SK-N-SH treated with all-trans-retinoic acid at 6 μM for 48 hours (cell line): ENCODE measurements around the gene DTNBP1.

ENCODE experiments used
- ATAC-seq: fragments of 200-7000 bp; cut with Tn5 transposase; 3 replicates; pipeline ENCODE4 v1.9.1; 2020; ENCODE audit warnings: mild to moderate bottlenecking, moderate library complexity
- ARNTL ChIP-seq: fragments of 450-650 bp; formaldehyde crosslinking; IDR thresholded peaks from 2 replicates; pipeline ENCODE4 v1.5.0; 2020; ENCODE audit warnings: low read depth, mild to moderate bottlenecking, moderate library complexity, borderline replicate concordance
- BACH2 ChIP-seq: fragments of 250-450 bp; sonication (Bioruptor Pico); IDR thresholded peaks from 2 replicates; pipeline ENCODE4 v1.9.0; 2021; ENCODE audit warnings: mild to moderate bottlenecking, borderline replicate concordance
- CSDC2 ChIP-seq: fragments of 250-450 bp; sonication (Bioruptor Pico); IDR thresholded peaks from 2 replicates; pipeline ENCODE4 v1.5.0; 2020; ENCODE audit warnings: mild to moderate bottlenecking, moderate library complexity
- GLIS3 ChIP-seq: fragments of 250-450 bp; sonication (Bioruptor Pico); IDR thresholded peaks from 2 replicates; pipeline ENCODE4 v1.5.0; 2020; ENCODE audit warnings: mild to moderate bottlenecking, moderate library complexity
- OSR1 ChIP-seq: fragments of 250-450 bp; sonication (Bioruptor Pico); IDR thresholded peaks from 2 replicates; pipeline ENCODE4 v1.8.0; 2022; ENCODE audit warnings: moderate library complexity, mild to moderate bottlenecking, inconsistent platforms
- PPARA ChIP-seq: fragments of 250-450 bp; sonication (Bioruptor Pico); IDR thresholded peaks from 2 replicates; pipeline ENCODE4 v1.5.0; 2020; ENCODE audit warnings: mild to moderate bottlenecking, borderline replicate concordance
- RARB ChIP-seq: fragments of 250-450 bp; sonication (Bioruptor Pico); IDR thresholded peaks from 2 replicates; pipeline ENCODE4 v1.8.0; 2021; ENCODE audit warnings: mild to moderate bottlenecking, moderate library complexity
- SNAI2 ChIP-seq: fragments of 250-450 bp; sonication (Bioruptor Pico); IDR thresholded peaks from 2 replicates; pipeline ENCODE4 v1.5.0; 2020; ENCODE audit warnings: mild to moderate bottlenecking, moderate library complexity
- TCF4 ChIP-seq: fragments of 250-450 bp; sonication (Bioruptor Pico); IDR thresholded peaks from 2 replicates; pipeline ENCODE4 v1.8.0; 2021; ENCODE audit warnings: mild to moderate bottlenecking, moderate library complexity, borderline replicate concordance
- TOX ChIP-seq: fragments of 250-450 bp; sonication (Bioruptor Pico); IDR thresholded peaks from 2 replicates; pipeline ENCODE4 v1.8.0; 2021; ENCODE audit warnings: mild to moderate bottlenecking, moderate library complexity, borderline replicate concordance
- ZC3H10 ChIP-seq: fragments of 250-450 bp; sonication (Bioruptor Pico); IDR thresholded peaks from 2 replicates; pipeline ENCODE4 v1.5.1; 2021; ENCODE audit warnings: mild to moderate bottlenecking, moderate library complexity
- ZFP3 ChIP-seq: fragments of 250-450 bp; sonication (Bioruptor Pico); IDR thresholded peaks from 2 replicates; pipeline ENCODE4 v1.5.0; 2020; ENCODE audit warnings: mild to moderate bottlenecking, moderate library complexity
- ZFP30 ChIP-seq: fragments of 450-650 bp; formaldehyde crosslinking; IDR thresholded peaks from 2 replicates; pipeline ENCODE4 v1.5.0; 2022; ENCODE audit warnings: mild to moderate bottlenecking, moderate library complexity
- ZNF565 ChIP-seq: fragments of 450-650 bp; formaldehyde crosslinking; conservative IDR thresholded peaks from 2 replicates; pipeline ENCODE4 v1.5.0; 2020; ENCODE audit warnings: low read depth, mild to moderate bottlenecking, moderate library complexity
- ZNF70 ChIP-seq: fragments of 450-650 bp; formaldehyde crosslinking; IDR thresholded peaks from 2 replicates; pipeline ENCODE4 v1.5.0; 2020; ENCODE audit warnings: mild to moderate bottlenecking, moderate library complexity
- TF ChIP-seq, protein P1 (sequence below): fragments of 250-450 bp; sonication (Bioruptor Pico); IDR thresholded peaks from 2 replicates; pipeline ENCODE4 v1.8.0; 2021; ENCODE audit warnings: low read depth, mild to moderate bottlenecking, moderate library complexity, borderline replicate concordance
- TF ChIP-seq, protein P2 (sequence below): fragments of 250-450 bp; sonication (Bioruptor Pico); IDR thresholded peaks from 2 replicates; pipeline ENCODE4 v1.5.0; 2020; ENCODE audit warnings: mild to moderate bottlenecking, moderate library complexity
- TF ChIP-seq, protein P3 (sequence below): fragments of 250-450 bp; sonication (Bioruptor Pico); IDR thresholded peaks from 2 replicates; pipeline ENCODE4 v1.5.1; 2021; ENCODE audit warnings: mild to moderate bottlenecking, moderate library complexity
- TF ChIP-seq, protein P4 (sequence below): fragments of 250-450 bp; sonication (Bioruptor Pico); IDR thresholded peaks from 2 replicates; pipeline ENCODE4 v1.8.0; 2020; ENCODE audit warnings: mild to moderate bottlenecking, moderate library complexity, borderline replicate concordance
- TF ChIP-seq, protein P5 (sequence below): fragments of 250-450 bp; sonication (Bioruptor Pico); IDR thresholded peaks from 2 replicates; pipeline ENCODE4 v1.5.1; 2020; ENCODE audit warnings: low read depth, mild to moderate bottlenecking, moderate library complexity

Gene DTNBP1

DNA sequence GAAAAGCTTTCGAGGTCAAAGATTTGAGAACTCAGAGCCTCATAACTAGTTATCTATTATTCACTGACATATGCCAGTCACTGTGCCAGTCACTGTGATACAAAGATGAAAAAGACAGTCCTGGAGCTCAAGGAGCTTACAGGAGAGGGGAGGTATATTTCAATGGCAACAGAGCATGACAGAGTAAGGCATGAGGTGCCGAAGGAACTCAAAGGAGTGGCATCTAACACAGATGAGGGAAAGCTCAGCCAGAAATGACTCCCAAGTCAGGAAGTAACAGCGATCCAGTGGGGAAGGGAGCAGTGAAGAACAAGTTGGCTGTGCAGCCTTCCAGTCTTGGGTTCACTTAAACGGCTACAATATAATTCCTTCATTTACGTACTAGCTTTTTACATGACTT is 46.6 kb downstream of the DTNBP1 start:
- ATAC-seq: no peak

DNA sequence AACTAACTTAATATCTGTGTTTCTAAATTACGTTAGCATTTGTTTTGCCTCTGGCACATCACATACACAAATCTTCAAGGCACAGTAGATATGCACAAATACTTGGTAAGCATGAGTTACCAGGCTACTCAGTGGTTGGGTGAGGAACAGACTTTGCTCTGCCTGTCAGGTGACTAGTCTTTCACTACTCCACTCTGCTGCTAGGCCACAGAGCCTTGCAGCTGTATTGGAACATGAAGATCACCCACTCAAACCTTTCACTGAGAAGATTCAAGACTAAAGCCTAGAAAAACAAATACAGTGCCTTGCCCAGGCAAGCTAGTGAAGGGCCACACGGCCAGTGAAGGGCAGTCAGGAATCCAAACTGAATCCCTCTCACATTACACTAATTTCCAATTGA is 47.0 kb downstream of the DTNBP1 start:
- no peak for ATAC-seq
- TF ChIP-seq PPARA (CRISPR knock-in tag) (no peak), CSDC2 (CRISPR knock-in tag) (no peak), ZFP30 (CRISPR knock-in tag) (no peak), ZNF70 (CRISPR knock-in tag) (no peak), BACH2 (no peak), SNAI2 (CRISPR knock-in tag) (no peak), TCF4 (CRISPR knock-in tag) (no peak)
- TF ChIP-seq, protein P1, sequence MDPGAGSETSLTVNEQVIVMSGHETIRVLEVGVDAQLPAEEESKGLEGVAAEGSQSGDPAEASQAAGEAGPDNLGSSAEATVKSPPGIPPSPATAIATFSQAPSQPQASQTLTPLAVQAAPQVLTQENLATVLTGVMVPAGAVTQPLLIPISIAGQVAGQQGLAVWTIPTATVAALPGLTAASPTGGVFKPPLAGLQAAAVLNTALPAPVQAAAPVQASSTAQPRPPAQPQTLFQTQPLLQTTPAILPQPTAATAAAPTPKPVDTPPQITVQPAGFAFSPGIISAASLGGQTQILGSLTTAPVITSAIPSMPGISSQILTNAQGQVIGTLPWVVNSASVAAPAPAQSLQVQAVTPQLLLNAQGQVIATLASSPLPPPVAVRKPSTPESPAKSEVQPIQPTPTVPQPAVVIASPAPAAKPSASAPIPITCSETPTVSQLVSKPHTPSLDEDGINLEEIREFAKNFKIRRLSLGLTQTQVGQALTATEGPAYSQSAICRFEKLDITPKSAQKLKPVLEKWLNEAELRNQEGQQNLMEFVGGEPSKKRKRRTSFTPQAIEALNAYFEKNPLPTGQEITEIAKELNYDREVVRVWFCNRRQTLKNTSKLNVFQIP (CRISPR knock-in tag): no peak

More for the DNA sequence above, 46.6 kb downstream of the DTNBP1 start:
- TF ChIP-seq PPARA (CRISPR knock-in tag) (no peak), GLIS3 (CRISPR knock-in tag) (no peak), TOX (CRISPR knock-in tag) (no peak), ZNF70 (CRISPR knock-in tag) (no peak), SNAI2 (CRISPR knock-in tag) (no peak), RARB (CRISPR knock-in tag) (no peak), ZC3H10 (no peak), TCF4 (CRISPR knock-in tag) (no peak), ZNF565 (CRISPR knock-in tag) (no peak)
- TF ChIP-seq, protein P2, sequence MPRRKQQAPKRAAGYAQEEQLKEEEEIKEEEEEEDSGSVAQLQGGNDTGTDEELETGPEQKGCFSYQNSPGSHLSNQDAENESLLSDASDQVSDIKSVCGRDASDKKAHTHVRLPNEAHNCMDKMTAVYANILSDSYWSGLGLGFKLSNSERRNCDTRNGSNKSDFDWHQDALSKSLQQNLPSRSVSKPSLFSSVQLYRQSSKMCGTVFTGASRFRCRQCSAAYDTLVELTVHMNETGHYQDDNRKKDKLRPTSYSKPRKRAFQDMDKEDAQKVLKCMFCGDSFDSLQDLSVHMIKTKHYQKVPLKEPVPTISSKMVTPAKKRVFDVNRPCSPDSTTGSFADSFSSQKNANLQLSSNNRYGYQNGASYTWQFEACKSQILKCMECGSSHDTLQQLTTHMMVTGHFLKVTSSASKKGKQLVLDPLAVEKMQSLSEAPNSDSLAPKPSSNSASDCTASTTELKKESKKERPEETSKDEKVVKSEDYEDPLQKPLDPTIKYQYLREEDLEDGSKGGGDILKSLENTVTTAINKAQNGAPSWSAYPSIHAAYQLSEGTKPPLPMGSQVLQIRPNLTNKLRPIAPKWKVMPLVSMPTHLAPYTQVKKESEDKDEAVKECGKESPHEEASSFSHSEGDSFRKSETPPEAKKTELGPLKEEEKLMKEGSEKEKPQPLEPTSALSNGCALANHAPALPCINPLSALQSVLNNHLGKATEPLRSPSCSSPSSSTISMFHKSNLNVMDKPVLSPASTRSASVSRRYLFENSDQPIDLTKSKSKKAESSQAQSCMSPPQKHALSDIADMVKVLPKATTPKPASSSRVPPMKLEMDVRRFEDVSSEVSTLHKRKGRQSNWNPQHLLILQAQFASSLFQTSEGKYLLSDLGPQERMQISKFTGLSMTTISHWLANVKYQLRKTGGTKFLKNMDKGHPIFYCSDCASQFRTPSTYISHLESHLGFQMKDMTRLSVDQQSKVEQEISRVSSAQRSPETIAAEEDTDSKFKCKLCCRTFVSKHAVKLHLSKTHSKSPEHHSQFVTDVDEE: no peak
- TF ChIP-seq, protein P3, sequence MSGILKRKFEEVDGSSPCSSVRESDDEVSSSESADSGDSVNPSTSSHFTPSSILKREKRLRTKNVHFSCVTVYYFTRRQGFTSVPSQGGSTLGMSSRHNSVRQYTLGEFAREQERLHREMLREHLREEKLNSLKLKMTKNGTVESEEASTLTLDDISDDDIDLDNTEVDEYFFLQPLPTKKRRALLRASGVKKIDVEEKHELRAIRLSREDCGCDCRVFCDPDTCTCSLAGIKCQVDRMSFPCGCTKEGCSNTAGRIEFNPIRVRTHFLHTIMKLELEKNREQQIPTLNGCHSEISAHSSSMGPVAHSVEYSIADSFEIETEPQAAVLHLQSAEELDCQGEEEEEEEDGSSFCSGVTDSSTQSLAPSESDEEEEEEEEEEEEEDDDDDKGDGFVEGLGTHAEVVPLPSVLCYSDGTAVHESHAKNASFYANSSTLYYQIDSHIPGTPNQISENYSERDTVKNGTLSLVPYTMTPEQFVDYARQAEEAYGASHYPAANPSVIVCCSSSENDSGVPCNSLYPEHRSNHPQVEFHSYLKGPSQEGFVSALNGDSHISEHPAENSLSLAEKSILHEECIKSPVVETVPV (CRISPR knock-in tag): no peak
- TF ChIP-seq, protein P4, sequence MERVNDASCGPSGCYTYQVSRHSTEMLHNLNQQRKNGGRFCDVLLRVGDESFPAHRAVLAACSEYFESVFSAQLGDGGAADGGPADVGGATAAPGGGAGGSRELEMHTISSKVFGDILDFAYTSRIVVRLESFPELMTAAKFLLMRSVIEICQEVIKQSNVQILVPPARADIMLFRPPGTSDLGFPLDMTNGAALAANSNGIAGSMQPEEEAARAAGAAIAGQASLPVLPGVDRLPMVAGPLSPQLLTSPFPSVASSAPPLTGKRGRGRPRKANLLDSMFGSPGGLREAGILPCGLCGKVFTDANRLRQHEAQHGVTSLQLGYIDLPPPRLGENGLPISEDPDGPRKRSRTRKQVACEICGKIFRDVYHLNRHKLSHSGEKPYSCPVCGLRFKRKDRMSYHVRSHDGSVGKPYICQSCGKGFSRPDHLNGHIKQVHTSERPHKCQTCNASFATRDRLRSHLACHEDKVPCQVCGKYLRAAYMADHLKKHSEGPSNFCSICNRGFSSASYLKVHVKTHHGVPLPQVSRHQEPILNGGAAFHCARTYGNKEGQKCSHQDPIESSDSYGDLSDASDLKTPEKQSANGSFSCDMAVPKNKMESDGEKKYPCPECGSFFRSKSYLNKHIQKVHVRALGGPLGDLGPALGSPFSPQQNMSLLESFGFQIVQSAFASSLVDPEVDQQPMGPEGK (CRISPR knock-in tag): no peak
- TF ChIP-seq, protein P5, sequence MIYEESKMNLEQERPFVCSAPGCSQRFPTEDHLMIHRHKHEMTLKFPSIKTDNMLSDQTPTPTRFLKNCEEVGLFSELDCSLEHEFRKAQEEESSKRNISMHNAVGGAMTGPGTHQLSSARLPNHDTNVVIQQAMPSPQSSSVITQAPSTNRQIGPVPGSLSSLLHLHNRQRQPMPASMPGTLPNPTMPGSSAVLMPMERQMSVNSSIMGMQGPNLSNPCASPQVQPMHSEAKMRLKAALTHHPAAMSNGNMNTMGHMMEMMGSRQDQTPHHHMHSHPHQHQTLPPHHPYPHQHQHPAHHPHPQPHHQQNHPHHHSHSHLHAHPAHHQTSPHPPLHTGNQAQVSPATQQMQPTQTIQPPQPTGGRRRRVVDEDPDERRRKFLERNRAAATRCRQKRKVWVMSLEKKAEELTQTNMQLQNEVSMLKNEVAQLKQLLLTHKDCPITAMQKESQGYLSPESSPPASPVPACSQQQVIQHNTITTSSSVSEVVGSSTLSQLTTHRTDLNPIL: no peak

DNA sequence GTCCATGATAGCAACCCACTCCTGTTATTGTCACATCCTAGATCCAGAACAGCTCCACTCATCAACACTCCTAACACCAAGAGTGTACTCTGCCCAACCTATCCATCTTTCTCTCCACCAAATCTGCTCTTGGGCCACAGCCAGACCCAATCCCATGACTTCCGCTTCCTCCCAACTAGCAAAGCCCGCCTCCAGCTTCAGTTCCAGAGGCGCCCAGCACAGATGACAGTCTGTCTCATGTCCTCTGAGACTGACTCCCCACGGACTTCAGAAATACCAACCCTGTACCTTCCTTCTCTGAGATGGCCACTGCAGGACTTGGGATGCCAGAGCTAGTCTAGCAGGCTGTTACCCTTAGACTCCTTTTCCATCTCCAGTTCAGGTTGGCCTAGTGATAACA is 48.6 kb downstream of the DTNBP1 start:
- TF ChIP-seq RARB (CRISPR knock-in tag) (no peak), TCF4 (CRISPR knock-in tag) (no peak), ZFP3 (CRISPR knock-in tag) (no peak)
- no peak for ATAC-seq

DNA sequence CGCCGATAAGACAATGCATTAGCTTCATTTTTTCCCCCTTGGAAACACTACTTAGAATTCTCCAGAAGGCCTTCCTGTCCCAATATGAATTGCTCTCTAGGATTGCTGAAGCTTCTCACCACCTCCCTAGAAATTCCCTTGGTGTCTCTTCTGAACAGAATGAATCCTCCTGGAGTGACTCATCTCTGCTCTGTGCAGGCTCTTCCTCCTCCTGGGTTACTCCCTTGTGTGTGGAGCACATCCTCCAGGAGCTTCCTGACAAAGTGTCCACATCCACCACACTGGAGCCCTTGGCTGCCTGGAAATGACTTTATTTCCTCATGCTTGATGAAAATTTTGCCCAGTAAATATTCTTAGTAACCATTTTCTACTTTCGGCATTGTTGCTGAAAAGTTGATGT is 54.4 kb downstream of the DTNBP1 start:
- ATAC-seq: peak; percentile 99
- TF ChIP-seq, protein P3 (CRISPR knock-in tag): no peak
- TF ChIP-seq OSR1 (CRISPR knock-in tag) (no peak), ZNF70 (CRISPR knock-in tag) (no peak), ARNTL (CRISPR knock-in tag) (no peak), TCF4 (CRISPR knock-in tag) (no peak), ZFP3 (CRISPR knock-in tag) (no peak), TOX (CRISPR knock-in tag) (no peak), ZC3H10 (no peak)
- TF ChIP-seq, protein P4 (CRISPR knock-in tag): no peak
- TF ChIP-seq, protein P5: no peak
